ENCODE data around the gene EPN2.

The EPN2 gene

DNA sequence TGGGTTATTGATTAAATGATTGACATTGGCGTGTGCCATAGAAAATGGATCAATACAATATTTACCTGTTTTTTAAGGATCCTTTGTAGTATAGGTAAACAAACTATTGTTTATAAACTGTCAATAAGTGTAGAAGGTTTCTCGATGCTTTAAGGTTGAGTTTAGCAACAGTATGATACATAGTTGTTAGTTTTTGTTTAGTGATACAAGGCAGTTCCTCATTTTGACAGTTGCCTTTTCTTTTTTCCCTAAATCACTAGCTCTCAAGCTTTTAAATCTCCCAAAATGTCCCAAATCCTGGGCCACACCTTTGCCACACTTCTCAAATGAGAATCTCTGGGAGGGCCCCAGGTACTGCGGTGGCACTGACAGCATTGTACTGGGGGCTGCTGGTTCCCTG, 57.3 kb downstream of the EPN2 start:
- DNase-seq (ENCODE audit: low read depth) = no peak

- peak; percentile 16 for DNase-seq (ENCODE audit: low read depth)
Observed at GRCh38 chr17:19295473-19296135, 58.4 kb downstream of the EPN2 start.

DNA sequence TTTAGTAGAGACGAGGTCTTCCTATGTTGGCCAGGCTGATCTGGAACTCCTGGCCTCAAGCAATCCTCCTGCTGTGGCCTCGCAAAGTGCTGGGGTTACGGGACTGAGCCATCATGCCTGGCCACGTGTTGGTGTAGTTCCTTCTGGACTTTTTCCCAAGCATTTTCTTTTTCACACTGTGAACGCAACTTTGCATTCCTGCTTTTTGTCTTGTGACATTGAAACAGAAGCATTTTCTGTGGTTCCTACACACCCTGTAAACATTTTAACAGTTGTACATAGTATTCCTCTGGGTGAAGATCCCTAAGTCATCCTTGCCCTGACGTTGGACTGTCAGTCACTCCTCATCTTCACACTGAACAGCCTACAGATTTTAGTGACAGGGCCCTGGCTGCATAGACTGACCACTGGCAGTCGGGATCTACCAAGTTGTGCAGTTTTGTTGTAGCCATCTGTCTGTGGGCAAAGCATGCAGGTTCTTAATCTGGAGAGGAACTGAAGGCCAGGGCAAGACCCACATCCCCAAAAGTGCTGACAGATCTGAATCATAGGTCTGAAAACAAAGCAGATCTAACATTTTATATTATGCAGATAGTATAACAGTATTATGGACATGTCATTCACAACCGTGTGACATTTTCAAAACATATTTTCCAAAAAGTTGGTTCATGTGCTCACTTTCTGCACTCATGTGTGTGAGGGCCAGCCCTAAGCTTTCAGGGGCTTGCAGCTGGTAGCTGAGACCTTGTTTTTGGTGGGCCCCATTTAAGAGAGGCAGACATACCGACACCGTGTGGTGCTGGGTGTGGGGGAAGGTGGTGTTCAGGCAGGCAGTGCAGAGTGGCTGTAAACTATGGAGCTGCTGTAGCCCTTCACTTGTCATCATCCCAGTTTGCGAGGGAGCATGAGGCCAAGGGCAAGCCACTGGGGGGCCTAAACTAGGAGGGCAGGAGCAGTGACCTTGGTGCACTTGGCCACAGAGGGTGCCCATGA, 59.9 kb downstream of the EPN2 start:
- no peak for DNase-seq (ENCODE audit: low read depth)

DNA sequence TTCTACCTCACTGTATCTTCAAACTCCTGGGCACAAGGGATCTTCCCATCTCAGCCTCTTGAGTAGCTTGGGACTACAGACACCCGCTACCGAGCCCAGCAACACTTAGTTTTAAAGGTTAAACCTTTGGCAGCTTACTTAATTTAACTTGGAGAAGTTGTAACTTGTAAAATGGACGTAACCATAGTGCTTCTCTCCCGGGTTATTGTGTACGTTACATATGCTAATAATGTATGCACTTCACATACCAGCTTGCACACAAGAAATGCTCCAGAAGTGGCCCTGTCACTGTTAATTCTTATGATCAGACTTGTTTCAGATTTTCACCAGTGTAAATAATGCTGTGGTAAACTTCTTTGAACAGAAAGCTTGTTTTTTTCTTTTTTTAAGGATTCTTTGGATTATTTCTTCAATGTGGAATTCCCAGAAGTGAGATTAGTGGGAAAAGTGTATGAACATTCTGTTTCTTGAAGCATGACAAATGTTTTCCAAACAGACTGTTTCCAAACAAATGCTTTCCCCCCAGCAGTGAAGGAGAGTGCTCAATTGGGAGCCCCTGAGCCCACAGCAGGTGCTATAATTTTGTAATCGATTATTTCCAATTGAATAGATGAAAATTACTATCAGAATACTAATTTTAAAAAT, 61.5 kb downstream of the EPN2 start:
- DNase-seq (ENCODE audit: low read depth) = no peak

DNA sequence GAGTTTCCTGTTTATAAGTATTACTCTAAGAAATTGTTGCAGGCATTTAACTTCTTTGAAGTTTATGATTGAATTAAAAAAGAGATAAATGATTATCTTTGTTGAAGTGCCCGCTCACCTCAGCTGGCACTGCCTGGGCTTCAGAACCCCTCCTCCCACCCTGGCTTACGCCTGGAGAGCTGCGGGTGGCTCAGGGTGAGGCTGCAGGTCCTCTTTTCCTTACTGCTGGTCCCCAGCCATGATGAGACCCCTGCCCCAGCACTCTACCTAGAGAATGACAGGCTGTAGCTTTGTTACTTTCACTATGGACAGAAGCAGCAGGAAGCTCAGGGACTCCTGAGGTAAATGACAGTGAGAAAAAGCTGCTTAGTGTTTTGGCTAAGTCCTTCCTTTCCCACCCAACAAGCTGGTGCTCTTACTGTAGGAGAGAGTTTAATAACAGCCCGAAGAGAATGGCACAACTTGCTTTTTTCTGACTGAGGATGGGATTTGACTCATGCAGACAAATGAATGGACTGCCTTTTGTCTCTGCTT, 62.1 kb downstream of the EPN2 start:
- no peak for DNase-seq (ENCODE audit: low read depth)

DNA sequence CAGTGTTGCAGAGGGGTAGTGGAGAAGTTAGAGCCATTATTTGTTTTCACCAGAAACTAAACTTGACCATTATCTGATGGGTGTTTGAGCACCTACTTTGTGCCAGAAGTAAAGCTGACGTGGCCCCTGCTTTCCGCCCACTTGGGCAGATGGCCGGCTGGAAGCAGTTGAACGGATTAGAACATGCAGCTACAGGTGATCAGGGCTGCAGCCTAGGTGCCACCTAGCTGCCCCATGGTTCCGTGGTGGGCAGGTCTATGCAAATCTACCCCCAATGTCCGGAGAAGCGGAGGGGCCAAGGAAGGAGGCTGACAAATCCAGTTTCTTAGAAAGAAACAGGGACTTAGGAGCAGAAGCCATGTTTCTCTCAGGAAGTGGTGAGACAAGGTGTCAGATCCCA, 62.7 kb downstream of the EPN2 start:
- DNase-seq (ENCODE audit: low read depth) = no peak

DNA sequence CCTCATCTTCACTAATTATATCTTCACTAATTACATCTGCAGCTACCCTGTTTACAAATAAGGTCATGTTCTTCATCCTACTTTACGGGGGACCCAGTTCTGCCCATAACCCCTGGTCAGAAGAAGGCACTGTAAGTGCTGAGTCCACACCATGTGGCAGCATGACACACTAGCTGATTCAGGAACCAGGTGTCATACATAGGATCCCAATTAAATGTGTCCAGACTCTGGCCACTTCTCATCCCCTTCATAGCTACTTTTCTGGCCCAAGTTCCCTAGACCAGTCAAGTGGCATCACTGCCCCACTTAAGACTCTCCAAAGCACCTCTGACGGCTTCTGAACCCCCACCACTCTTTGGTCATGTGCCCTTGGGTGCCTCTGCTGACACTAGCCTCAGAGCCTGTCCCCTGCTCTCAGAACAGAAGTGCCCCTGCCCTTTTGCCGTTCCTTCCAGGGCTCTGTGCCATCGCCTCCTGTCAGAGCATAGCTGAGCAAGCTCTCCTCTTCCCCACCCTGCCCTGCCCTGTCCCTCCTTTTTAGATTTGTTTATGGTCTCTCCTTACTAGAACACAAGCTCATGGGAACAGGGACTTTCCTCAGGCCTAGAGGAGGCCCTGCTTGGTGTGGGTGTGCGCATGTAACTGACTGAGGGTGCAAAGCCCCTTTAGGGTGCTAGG, 64.2 kb downstream of the EPN2 start:
- no peak for DNase-seq (ENCODE audit: low read depth)

DNA sequence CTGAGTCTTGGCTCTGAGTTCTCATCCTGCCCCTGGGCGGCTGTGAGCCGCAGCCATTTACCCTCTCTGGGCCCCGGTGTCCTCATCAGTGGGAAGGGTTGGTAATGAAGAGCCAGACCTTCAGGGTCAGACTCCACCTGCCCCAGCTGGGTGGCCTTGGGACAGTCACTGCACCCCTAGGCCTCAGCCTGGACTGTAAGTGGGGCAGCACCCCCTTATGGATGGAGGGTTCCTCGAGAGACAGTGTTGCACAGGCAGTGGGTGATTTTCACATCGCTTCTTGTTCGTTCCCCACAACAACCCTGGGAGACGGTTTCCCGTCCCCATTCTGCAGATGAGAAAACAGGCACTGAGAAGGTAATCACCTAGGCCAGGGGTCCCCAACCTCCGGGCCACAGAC, 64.8 kb downstream of the EPN2 start:
- no peak for DNase-seq (ENCODE audit: low read depth)

- no peak for DNase-seq (ENCODE audit: low read depth)
Observed at GRCh38 chr17:19302791-19303331, 65.7 kb downstream of the EPN2 start.

- no peak for DNase-seq (ENCODE audit: low read depth)
Observed at GRCh38 chr17:19303367-19303776, 66.2 kb downstream of the EPN2 start.

DNA sequence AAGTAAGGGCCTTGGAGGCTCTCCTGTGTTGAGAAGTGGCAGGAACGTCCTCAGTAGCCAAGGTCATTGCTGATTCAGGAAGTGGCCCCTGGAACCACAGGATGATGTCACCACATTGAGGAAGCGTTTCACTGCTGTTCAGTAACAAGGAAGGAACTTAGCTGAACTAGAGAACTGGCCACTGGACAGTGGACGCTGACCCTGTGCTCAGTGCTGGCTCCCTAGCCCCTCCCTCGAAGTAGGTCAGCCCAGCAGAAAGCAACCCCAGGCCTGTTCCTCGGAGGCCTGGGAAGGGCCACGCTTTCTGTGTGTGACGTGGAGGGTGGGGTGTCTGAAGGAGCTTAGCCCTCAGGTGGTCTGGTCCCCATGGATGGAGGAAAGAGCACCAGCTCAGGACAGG, 67.0 kb downstream of the EPN2 start:
- no peak for DNase-seq (ENCODE audit: low read depth)

DNA sequence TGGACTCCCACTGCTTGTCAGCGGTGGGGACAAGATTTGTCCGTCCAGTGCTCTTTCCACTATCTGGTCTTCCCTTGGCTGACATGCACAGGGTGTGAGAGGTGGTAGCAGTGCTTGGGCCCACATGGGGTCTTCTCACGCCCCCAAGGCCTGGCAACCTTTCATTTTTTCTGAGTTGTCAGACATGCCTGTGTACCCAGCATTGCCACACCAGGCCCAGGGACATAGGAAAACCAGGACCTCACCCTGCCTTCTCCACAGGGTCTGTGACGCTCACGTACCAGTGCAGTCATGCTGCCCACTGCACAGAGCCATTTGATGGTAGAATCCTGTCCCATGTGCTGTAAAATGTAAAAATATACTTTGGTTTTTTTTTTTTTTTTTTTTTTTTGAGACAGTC, 67.6 kb downstream of the EPN2 start:
- DNase-seq (ENCODE audit: low read depth) = no peak

DNA sequence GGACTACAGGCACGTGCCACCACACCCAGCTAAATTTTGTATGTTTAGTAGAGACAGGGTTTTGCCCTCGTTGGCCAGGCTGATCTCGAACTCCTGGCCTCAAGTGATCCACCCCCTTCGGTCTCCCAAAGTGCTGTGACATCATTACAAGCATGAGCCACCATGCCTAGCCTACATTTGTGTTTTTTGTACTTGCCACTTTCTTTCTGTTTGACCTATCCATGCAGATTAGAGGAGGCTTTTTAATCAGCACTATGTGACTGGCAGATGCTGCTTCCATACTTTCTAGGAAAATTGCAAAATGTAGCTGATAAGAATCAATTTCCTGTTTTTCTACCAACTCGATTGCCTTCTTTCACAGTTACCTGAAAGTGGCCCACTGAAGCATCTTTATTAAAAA, 68.1 kb downstream of the EPN2 start:
- DNase-seq (ENCODE audit: low read depth) = no peak

GRCh38 chr17:19305761-19306159, 68.6 kb downstream of the EPN2 start:
- DNase-seq (ENCODE audit: low read depth) = no peak

GRCh38 chr17:19306160-19307111, 69.3 kb downstream of the EPN2 start:
- DNase-seq (ENCODE audit: low read depth) = no peak

GRCh38 chr17:19307521-19307920, 70.4 kb downstream of the EPN2 start:
- no peak for DNase-seq (ENCODE audit: low read depth)

GRCh38 chr17:19308398-19308797, 71.2 kb downstream of the EPN2 start:
- DNase-seq (ENCODE audit: low read depth) = no peak

DNA sequence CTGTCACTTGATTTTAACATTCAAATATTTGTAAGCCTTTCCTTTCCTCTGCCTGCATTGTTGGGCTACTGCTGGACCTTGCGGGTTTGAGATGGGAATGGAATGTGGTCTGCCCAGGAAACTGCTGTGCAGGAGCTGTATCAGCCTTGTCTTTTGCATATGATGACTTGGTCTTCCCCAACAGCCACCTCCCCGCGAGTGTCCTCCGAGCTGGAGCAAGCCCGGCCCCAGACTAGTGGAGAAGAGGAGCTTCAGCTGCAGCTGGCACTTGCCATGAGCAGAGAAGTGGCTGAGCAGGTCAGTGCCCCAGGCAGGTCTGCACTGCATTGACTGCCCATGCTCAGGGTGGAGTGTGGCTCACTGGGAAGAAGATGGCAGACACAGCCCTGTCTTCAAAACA, 72.5 kb downstream of the EPN2 start:
- DNase-seq (ENCODE audit: low read depth) = no peak

- DNase-seq (ENCODE audit: low read depth) = no peak
Observed at GRCh38 chr17:19310151-19310550, 73.0 kb downstream of the EPN2 start.

- DNase-seq (ENCODE audit: low read depth) = no peak
Observed at GRCh38 chr17:19311016-19311415, 73.8 kb downstream of the EPN2 start.
